Inflammatory macrophage treated with lipopolysaccharide for 1 hour (primary cell): Measurements from ENCODE around the gene CCDC6.
"Not testable (repeated sequence)": the region's sequence is repeated elsewhere in the genome, so short reads cannot be mapped to it uniquely, and the experiment has no call there.

Experiments used
- DNase-seq, 2 donors: peaks; one replicate each; pipeline ENCODE4 v3.0.0-alpha.2; 2020 to 2022

The CCDC6 gene

DNA sequence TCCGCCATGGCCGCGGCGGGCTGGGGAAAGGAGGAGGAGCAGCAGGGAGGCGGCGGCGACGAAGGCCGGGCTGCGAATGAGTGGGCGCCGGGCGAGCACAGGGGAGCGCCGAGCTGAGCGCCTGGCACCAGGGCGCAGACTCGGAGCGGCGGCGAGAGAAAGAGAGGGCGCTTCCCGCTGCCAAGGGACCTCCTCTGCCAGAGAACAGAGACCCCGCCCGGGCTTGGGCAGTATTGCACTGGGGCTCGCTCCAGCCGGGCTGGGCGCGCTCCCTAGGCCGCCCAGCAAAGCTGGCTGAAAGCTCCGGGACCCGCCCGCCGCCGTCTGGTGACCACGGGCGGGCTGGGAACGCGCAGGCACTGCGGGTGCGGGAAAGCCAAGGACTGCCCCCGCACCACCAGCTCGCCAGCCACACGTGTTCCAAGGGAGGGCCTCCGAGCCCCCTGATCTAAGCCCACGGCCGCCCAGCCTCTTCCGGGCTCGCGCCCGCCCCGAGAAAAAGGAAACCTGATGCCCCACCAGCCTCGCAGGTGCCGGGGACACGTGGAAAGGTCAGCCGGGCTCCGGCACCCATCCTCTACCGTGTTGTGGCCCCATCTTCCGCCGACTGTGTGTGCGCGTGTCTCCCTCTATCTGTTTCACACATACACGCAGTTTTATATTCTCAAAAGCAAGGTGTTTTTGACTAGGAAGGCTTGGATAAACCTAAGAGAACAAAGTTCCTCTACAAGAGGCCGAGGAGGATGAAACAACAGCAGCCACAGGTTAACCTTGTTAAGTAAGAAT is at the start of gene CCDC6:
Gene CCDC6, minus strand, starts transcription at position 140 of the 786 bp plus-strand sequence. Its CDS starts 132 bp downstream, at position 8.
- DNase-seq: peak; percentile 93 to 95

DNA sequence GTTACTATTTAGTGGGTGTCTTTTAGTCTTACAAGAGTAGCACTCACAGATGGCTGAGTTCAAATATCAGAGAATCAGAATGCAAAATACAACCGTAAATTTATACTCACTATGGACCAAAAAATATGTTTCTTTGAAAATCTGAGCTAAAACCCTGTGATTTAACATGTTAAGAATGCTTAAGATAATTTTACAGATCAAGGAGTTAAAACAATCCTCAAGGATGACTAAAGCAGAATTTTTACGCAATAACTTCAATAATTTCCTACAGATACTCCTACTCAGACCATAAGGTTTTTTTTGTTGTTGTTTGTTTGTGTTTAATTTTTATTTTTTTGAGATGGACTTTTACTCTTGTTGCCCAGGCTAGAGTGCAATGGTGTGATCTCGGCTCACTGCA is 47.9 kb upstream of the CCDC6 start:
- DNase-seq: no peak

DNA sequence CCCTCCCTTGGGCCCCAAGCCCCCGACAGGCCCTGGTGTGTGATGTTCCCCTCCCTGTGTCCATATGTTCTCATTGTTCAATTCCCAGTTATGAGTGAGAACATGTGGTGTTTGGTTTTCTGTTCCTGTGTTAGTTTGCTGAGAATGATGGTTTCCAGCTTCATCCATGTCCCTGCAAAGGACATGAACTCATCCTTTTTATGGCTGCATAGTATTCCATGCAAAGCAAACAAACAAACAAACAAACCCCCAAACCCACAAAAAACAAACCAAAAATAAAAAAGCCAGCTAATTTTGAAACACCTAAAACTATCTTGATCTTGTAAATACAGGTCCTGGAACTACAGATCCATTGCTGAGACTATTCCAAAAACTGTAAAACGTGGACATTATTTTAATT is 47.4 kb upstream of the CCDC6 start:
- DNase-seq: not testable (repeated sequence)

DNA sequence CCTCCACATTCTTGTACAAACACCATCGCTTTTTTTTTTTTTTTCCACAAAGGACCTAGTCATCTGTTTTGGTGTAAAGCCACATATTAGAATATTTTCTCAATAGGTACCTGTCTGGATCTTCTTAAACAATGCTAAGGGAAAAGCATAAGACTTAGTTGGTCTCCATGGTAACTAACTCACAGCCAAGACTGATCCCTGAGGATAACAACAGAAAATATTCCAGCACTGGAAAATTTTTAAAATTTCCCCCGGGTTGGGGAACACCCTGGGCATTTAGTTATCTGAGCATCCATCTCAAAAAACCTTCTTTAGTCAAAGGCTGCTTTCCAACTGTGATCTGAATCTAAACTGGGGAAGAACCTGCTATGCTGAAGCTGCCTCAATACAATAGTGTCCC is 43.7 kb upstream of the CCDC6 start:
- DNase-seq: no peak

DNA sequence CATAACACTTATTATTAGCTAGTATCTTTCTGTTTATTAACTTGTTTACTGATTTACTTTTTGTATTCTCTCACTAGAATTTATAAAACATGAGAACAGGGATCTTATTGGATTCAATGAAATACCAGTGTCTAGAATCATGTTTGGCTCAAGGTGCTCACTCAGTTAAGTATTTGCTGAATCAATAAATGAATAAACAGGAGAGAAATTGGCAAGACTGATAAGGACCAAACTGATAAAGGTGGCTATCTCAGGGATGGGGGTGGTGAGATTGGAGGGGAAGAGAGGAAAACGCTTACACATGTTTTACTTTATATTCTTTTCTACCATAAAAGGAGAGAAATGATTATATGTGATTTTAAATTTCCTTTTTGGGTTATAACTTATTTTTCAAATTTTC is 43.3 kb upstream of the CCDC6 start:
- no peak for DNase-seq

DNA sequence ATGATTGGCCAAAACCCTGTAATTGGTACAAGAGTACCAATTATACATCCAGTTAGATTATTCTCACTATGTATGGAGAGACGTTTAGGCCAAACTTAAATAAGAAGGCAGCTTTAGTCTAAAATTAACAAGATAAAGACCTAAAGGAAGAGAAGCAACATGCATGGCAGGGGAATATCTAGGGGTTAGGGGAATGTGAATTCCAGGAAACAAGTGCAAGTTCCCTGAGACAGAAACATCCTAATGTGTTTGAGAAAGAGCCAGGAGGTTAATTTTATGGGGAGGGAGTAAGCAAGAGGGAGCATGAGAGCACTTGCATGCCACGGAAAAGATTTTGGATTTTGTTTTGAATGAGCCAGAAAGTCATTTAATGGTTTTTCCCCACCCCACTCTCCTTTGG is 39.6 kb upstream of the CCDC6 start:
- no peak for DNase-seq

DNA sequence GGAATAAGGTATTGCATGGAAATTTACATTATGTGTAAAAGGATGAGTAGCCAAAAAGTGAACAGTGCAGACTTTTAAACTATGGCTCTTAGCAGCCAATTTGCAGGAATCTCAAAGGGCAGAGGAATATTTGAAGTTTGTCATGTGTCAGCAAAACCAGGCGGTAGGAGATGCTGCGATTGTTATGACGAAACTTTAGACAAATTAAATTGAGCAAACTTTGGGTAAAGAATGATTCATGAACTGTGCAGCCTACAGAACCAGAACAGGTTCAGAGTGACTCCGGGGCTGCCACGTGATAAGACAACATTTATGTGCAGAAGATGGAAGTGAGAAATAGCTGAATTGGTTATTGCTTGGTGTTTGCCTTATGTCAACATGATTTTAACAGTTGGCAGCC is 39.2 kb upstream of the CCDC6 start:
- DNase-seq: no peak

DNA sequence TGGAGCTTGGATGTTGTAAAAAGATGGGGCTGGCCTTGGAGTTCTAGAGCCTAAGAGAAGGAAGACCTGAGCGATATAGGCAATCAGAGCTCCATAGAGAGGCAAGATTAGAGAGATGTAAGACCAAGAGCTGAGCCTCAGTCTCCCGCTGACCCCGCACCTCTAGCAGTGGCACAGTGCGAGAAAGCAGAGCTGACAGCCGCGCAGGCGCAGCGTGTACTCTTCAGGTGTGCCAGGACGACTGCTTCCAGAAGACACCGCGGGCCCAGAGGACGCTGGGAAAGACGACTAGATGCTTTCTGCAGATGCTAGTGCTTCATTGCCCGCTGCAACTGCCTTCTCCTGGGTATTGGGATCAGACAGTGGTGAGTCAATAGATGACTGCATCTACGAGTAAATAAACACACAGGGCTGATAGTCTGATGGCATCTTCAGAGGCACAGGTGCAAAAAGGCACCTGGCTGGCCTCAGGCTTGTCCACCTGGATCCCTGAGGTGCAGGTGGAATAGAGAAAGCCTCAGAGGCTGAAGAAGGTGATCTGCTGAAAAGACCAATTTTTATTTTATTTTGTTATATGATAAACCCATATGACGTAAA is 38.1 kb upstream of the CCDC6 start:
- no peak for DNase-seq

DNA sequence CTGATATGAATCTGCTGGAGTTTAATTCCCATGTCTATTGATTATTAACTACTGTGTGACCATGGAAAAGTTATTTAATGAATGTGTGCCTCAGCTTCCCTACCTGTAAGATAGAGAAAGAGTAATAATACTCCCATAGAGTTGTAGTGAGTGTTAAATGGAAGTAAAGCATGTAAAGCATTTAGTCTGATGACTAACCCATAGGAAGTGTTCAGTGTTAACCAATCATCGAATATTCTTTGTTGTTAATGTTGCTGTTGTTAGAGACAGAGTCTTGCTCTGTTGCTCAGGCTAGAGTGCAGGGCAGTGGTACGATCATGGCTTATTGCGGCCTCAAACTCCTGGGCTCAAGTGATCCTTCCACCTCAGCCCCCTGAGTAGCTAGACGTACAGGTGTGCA is 36.2 kb upstream of the CCDC6 start:
- no peak for DNase-seq

DNA sequence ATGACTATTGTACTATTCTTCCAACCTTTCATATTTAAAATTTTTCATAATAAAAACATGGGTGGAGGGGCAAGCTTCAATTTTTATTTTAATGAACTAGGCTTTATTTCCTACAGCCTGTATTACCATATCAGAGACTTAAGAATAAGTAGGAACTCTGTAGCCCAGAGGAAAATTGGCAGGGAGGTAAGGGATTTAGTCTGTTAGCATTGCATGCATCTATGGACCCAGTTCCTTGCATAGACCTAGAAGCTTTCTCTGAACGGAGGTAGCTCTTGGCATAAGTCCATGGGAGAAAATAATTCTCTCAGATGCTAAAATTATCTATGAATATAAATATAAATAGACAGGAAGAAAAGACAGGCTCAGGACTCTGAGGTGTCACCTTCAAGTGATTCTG is 31.4 kb upstream of the CCDC6 start:
- DNase-seq: no peak

DNA sequence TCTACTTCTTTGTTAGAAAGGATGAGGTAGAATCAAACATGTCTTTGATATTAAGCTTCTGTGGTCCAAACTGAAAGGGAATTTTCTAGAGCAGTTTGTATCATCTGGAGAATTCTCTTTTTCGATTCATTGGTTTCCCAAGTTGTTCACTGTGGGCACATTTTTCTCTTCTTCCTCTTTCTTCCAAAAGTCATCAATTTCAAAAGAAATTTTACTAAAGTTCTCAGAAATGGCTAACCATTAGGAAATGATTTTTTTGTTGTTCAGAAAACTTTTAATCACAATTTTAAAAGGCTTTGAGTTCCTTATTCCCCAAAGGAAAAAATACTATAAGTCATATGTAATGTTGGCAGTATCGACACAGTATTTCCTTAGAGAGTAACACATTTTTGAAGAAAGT is 28.3 kb upstream of the CCDC6 start:
- DNase-seq: peak; percentile 9 to 71

DNA sequence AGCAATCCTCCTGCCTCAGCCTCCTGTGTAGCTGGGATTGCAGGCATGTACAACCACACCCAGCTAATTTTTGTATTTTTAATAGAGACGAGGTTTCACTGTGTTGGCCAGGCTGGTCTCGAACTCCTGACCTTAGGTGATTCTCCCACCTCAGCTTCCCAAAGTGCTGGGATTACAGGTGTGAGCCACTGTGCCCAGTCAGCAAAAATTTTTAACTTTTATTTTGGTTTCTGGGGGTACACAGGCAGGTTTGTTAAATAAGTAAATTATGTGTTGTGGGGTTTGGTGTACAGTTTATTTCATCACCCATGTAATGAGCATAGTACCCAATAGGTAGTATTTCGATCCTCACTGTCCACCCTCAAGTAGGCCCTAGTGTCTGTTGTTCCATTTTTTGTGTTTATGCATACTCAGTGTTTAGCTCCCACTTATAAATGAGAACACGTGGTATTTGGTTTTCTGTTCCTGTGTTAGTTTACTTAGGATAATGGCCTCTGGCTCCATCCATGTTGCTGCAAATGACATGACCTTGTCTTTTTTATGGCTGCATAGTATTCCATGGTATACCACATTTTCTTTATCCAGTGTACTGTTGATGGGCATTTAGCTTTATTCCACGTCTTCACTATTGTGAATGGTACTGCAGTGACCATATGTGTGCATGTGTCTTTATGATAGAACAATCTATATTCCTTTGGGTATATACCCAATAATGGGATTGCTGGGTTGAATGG is 24.6 kb upstream of the CCDC6 start:
- not testable (repeated sequence) for DNase-seq

DNA sequence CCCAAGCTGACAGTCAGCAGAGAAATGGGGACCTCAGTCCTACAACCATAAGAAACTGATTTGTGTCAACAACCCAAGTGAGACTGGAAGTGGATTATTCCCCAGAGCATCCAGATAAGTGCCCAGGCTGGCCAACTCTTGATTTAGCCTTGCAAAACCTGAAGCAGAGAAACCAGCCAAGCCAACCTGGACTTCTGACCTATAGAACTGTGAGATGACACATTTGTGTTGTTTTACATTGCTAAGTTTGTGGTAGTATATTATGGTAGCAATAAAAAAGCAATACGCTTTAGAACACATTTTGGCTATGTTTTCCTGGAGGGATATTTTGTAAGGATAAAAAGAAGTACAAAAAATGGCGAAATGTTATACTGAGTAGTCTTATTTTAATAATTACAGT is 19.7 kb upstream of the CCDC6 start:
- no peak for DNase-seq

DNA sequence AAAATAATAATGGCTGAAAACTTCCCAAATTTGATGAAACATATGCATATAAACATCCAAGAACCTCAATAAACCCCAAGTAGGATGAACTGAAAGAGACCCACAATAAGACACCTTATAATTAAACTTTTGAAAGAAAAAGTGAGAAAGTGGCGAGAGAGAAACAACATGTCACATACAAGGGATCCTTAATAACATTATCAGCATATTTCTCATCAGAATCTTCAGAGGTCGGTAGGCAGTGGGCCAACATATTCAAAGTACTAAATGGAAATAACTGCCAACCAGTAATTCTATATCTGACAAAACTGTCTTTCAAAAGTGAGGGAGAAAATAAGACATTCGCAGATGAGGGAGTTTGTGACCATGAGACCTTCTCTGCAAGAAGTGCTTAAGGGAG is 16.6 kb upstream of the CCDC6 start:
- no peak for DNase-seq

DNA sequence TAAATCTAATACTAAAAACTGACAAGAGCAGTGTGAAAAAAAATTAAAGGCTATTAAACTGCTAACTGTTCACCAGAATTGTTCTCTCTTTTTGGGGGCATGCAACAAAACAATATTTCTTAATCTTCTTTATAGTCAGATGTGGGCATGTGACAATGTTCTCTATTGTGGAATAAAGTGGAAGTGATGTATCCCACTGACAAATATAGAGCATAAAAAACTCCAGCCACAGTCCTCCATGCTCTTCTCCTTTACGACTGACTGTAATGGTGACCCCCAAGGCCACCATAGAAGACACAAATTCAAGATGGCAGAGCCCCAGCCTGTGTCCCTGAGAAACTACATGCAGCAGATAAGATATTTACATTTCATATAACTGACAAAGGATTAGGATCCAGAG is 11.6 kb upstream of the CCDC6 start:
- peak; percentile 17 to 27 for DNase-seq

DNA sequence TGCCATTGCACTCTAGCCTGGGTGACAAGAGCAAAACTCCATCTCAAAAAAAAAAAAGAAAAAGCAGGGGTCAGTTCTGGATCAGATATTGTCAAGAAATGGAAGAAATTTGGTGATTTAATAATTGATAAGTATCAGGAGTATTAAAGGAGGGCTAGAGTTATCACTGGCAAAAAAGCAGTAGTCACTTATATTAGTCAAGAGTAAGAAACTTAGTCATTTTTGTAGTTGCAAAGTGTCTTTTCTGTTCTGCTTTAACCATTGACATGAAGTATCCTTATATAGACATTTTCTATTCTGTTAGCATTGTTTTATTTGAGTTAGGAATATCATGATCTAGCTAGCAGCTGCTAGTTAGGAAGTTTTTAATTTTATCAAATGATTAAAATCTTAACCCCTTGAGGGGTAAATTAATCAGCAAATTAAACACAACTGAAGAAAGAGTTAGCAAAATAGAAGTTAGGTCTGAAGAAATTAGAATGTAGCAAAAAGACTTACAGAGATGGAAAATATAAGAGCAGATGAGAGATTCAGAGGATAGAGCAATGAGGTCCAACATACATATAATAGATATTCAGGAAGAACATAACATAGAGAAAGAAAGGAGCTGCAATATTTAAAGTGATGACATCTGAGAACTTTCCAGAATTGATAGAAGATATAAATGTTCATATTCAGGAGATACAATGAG is 7.3 kb upstream of the CCDC6 start:
- no peak for DNase-seq

DNA sequence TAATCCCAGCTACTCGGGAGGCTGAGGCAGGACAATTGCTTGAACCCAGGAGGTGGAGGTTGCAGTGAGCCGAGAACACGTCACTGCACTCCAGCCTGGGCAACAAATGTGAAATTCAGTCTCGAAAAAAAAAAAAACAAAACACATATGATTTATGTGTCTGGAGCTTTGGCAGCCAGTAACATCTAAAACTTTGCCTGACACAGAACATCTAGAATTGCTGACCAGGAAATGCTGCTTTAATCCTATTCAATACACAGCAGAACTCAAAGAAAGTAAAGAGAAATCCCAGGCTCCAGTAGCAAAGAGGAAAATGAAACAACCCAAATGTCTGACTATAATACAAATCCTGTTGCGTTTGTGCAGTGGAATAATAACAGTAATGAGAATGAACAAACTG is 4.5 kb upstream of the CCDC6 start:
- DNase-seq: no peak

DNA sequence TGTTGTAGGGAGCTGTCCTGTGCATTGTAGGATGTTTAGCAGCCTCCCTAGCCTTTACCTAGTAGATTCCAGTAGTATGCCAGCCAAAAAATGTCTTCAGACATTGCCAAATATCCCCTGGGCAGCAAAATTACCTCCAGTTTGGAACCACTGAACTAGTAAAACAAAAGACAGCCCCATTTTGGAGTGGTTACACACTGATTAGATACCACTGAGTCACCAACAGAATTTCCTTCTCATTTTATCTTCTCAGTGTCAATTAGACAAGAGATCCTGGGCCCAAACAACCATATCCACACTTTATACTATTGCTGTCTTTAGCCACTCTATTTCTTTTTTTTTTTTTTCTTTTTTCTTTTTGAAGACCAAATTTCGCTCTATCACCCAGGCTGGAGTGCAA is 3.5 kb upstream of the CCDC6 start:
- DNase-seq: no peak

DNA sequence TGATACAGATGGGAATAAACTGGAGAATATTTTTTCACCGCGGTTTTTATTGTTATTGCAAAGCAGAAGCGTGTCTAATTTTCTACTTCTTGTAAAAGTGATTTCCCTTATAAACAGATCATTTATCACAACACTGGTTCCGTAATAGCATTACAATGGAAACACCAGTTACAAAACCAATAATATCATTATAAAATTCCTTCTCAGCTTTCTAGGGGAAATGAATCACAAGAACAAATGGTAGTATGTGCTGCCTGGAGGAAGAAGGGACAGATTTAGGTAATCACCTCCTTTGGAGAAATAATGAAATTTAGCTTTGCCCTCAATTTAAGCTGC is 2.4 kb upstream of the CCDC6 start:
- no peak for DNase-seq

DNA sequence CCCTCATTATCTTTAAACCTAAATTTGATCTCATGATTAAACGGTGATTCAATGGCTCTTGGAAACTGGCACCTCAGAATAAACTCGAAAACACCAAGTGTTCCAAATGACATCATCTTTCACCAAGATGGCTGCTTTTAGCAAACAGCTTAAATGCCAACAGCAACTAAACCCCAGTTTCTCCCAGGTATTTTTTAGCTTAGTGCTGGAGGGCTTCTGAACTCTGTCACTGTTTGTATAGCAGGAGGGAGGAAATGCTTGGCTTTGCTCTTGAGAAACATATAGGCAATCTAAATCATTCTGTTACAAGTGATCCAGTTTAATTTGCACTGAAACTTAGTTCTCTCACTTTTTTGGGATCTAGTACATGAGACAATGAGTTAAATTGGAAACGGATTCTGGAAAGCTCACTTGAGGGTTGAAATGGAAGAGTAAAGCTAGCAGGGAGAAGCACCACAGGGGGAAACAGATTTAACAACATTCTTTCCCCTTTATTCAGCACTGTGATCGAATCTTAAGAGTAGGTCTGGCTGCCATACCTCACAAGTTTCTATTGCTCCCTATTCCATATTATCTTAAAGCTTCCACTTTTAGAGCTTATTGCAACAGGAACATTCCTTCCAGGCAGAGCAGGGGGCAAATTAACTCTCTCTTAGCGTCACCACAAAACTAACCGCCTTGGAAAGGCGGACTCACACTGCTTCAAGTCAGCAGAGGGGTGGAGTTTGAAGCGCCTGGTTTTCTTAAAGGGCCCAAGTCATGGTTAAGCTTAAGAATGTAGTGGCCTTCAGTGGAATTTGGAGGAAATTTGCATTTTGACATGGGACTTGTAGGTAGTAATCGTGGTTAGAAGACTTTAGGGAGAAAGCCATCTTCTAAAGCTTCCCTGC is 1.8 kb upstream of the CCDC6 start:
- DNase-seq: peak; percentile 67 to 78

DNA sequence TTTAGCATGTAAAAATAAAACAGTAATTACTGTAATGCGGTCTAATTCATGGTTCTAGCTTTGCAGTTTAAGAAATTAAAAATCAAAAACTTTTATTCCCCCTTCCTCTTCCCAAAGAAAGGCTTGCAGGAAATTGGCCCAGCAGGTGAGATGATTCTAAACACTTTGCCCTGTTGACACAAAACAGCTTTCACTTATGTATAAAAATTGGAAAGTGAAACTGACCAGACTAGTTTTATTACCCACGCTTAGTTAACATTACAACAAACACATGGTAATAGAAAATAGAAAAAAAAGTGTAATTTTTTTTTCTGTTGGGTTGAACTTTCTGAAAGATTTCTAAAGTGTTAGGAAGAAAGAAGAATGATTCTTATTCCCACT is 1.2 kb upstream of the CCDC6 start:
- DNase-seq: no peak

DNA sequence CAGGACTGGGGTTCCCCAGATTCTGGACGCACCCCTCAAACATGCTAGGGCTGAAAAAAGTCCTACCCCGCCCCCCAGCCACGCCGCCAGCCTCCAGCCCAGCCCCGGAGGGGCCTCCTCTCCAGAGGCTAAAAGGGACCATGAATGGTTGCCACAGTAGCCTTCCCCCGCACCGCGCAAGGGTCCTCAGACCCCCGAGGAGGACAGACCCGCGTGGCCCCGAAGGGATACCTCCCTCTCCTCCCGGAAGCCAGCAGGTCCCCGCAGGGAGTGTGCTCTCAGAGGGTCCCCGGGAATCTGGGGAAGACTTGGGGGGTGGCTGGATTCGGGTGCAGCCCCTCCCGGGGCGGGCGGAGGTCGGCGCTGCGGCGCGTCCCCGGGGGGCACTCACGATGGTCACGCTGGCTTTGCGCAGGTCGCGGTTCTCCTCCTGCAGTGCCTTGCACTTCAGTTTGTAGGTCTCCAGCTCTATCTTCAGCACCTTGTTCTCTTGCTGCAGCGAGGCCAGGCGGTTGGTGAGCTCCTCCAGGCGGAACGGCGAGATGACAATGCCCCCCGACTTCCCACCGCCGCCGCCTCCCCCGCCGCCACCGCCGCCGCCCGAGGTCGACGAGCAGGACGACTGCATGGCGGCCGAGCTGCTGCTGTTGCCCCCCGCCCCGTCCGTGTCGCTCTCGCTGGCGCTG is 482 bp downstream of the CCDC6 start:
- no peak for DNase-seq
